Pancreas (tissue), 10 donors: Measurements from ENCODE around the gene SLC44A1. TPM values are rescaled to one million over a fixed set of nuclear protein-coding genes. Genes with fewer than 3 reads are reported as not detected.

Experiments used
- ATAC-seq, 4 donors: fragments of 200-7000 bp; cut with Tn5 transposase; one replicate each; pipeline versions ENCODE4 v1.8.0 to v1.9.1; 2020; ENCODE audit warnings: mild to moderate bottlenecking in 4 of 4, moderate library complexity in 4 of 4
- DNase-seq, 6 donors: peaks; one replicate each; pipeline ENCODE4 v3.0.0-alpha.2; 2020
- FAIRE-seq: peaks from 2 replicates; lab custom pipeline; 2012; peaks lifted over from hg19 to GRCh38; lab: Jason Lieb, UNC
- H3K27ac ChIP-seq, 4 donors: fragments of 200-600 bp; sonication (generic); 1 replicate in 3 of 4; 2 replicates in 1 of 4; pipeline versions ENCODE4 v1.5.0 to v1.8.0; 2020
- H3K27me3 ChIP-seq, 4 donors: fragments of 200-600 bp; one replicate each; pipeline ENCODE4 v1.8.0; 2021
- H3K36me3 ChIP-seq, 3 donors: fragments of 200-600 bp; sonication (generic) in 1 of 3; one replicate each; pipeline versions ENCODE4 v1.5.0 to v1.8.0; 2020 to 2021
- H3K4me1 ChIP-seq, 3 donors: fragments of 200-600 bp; one replicate each; pipeline ENCODE4 v1.8.0; 2021
- H3K4me3 ChIP-seq, 4 donors: fragments of 200-600 bp; sonication (generic) in 2 of 4; one replicate each; pipeline versions ENCODE4 v1.5.0 to v1.8.0; 2020 to 2021
- H3K9me3 ChIP-seq, 4 donors: fragments of 200-600 bp; one replicate each; pipeline ENCODE4 v1.8.0; 2021
- CTCF ChIP-seq, 4 donors: fragments of 200-600 bp; sonication (generic) in 3 of 4; IDR thresholded peaks; one replicate each; pipeline versions ENCODE4 v1.5.0 to v1.8.0; 2021; ENCODE audit warnings: antibody characterized with exemption in 4 of 4
- WGBS, 2 donors: extraction: QIAGEN DNeasy Blood & Tissue Kit; methylation state at CpG; one replicate each; pipeline ENCODE4 v1.1.7; 2013; 5-methylcytosine and 5-hydroxymethylcytosine counted together
- intact Hi-C, 3 donors: fragments of 100-400 bp; cut with DNase I; formaldehyde crosslinking; loops; one replicate each; pipeline versions ENCODE4 v1.11.1 to v1.14.2; 2022
- polyA plus RNA-seq, 2 donors: library from polyadenylated mRNA; stranded (reverse); fragments of 200-250 nt; gene quantifications; one replicate each; pipeline ENCODE4 v1.2.3, GENCODE V29; 2013
- total RNA-seq, 6 donors: library from RNA; stranded (reverse); fragmentation: NEBNext Ultra II Directional in 4 of 6; extraction: Animal tissue kit (Norgen Biotek cat#: 25700) in 4 of 6; gene quantifications; one replicate each; pipeline versions ENCODE4 v1.2.1 to v1.2.4, GENCODE V29; 2021 to 2023
- donor health status: healthy with polysubstance abuse.
- donor health status: DM: no; HTN: no; CAD: no; lungs with moderate emphysema.
- donor health status: DM: no; HTN: no; CAD: no.
- donor health status: control.
- donor health status: control.
- donor health status: Bipolar disorder and iron deficiency.
- donor health status: DM: yes; HTN: yes; CAD: no.
- donor health status: DM: no; HTN: no; CAD: no.
- donor health status: DM: no; HTN: no; CAD: no.
- donor health status: DM: yes; HTN: yes; CAD: no.

Gene SLC44A1
- total and polyA plus RNA-seq, 8 donors, result 4.6 to 32.3 (median 19.3) TPM

GRCh38 chr9:105457560-105458294 is 213.3 kb downstream of the SLC44A1 start:
- intact Hi-C loops, result no loop called here
- no peak for TF ChIP-seq CTCF (IDR thresholded peaks at IDR 0.05)
- 74 to 76% methylated on average over 15 of the region's 15 CpGs for WGBS, 2 donors
- ATAC-seq, result peak; percentile 86 to 92 (median 88)
- H3K4me3 ChIP-seq, result no peak overlapping the region
- no peak for FAIRE-seq
- peaks cover 0 to 7% (median 0%) of the 10 kb centered on the region in 3 donors for H3K4me1 ChIP-seq
- no peaks in the 10 kb centered on the region for H3K9me3 ChIP-seq
- DNase-seq, result peak; percentile 19 to 84 (median 60)
- no peaks in the 10 kb centered on the region for H3K36me3 ChIP-seq
- no peak overlapping the region for H3K27ac ChIP-seq
- no peaks in the 10 kb centered on the region for H3K27me3 ChIP-seq

GRCh38 chr9:105458404-105458803 is 214.0 kb downstream of the SLC44A1 start:
- intact Hi-C loops, result no loop called here
- Histone ChIP-seq H3K27ac (no peak overlapping the region), H3K36me3 (no peaks in the 10 kb centered on the region), H3K4me1 (peaks cover 0 to 7% (median 0%) of the 10 kb centered on the region in 3 donors), H3K27me3 (no peaks in the 10 kb centered on the region), H3K4me3 (no peak overlapping the region), H3K9me3 (no peaks in the 10 kb centered on the region)
- WGBS, 2 donors, result 93 to 99% methylated on average over 3 of the region's 3 CpGs
- TF ChIP-seq CTCF (IDR thresholded peaks at IDR 0.05), result no peak
- no peak for DNase-seq
- no peak for FAIRE-seq
- ATAC-seq, result no peak

- Histone ChIP-seq H3K9me3 (no peaks in the 10 kb centered on the region), H3K36me3 (no peaks in the 10 kb centered on the region), H3K4me1 (peaks cover 0 to 7% (median 0%) of the 10 kb centered on the region in 3 donors), H3K4me3 (no peak overlapping the region), H3K27me3 (no peaks in the 10 kb centered on the region), H3K27ac (no peak overlapping the region)
- DNase-seq, result no peak
- no peak for TF ChIP-seq CTCF (IDR thresholded peaks at IDR 0.05)
- 55 to 58% methylated on average over 2 of the region's 2 CpGs for WGBS, 2 donors
- ATAC-seq, result peak in 1 of 4 donors; percentile 49
- intact Hi-C loops, result no loop called here
- FAIRE-seq, result no peak
These were observed 214.9 kb downstream of the SLC44A1 start for GRCh38 chr9:105459336-105459735.

- DNase-seq (no peak), ATAC-seq (no peak), FAIRE-seq (no peak)
- Histone ChIP-seq H3K27me3 (no peaks in the 10 kb centered on the region), H3K9me3 (no peaks in the 10 kb centered on the region), H3K4me1 (no peaks in the 10 kb centered on the region), H3K27ac (no peak overlapping the region), H3K4me3 (no peak overlapping the region), H3K36me3 (no peaks in the 10 kb centered on the region)
- intact Hi-C loops, result no loop called here
- no peak for TF ChIP-seq CTCF (IDR thresholded peaks at IDR 0.05)
- 84 to 87% methylated on average over 3 of the region's 3 CpGs for WGBS, 2 donors
These were observed 222.5 kb downstream of the SLC44A1 start for GRCh38 chr9:105466898-105467455.

- H3K36me3 ChIP-seq, result no peaks in the 10 kb centered on the region
- WGBS, 2 donors, result 90 to 91% methylated on average over 1 of the region's 1 CpG
- H3K27me3 ChIP-seq, result no peaks in the 10 kb centered on the region
- intact Hi-C loops, result no loop called here
- H3K4me1 ChIP-seq, result no peaks in the 10 kb centered on the region
- FAIRE-seq, result no peak
- H3K9me3 ChIP-seq, result no peaks in the 10 kb centered on the region
- DNase-seq, result no peak
- no peak for TF ChIP-seq CTCF (IDR thresholded peaks at IDR 0.05)
- H3K27ac ChIP-seq, result no peak overlapping the region
- no peak overlapping the region for H3K4me3 ChIP-seq
- no peak for ATAC-seq
These were observed 224.4 kb downstream of the SLC44A1 start for GRCh38 chr9:105468875-105469274.
